WTC11 (cell line): ENCODE measurements around the gene UGT2A1. TPM values are rescaled to one million over a fixed set of nuclear protein-coding genes. Genes with fewer than 3 reads are reported as not detected.

Source experiments
- ATAC-seq: fragments of 200-7000 bp; cut with Tn5 transposase; 2 replicates; pipeline ENCODE4 v1.10.0; 2021; ENCODE audit warnings: mild to moderate bottlenecking, moderate library complexity
- CTCF ChIA-PET: fragments of 300-600 bp; sonication (Branson Sonifier 250); formaldehyde crosslinking; loops from one replicate; lab custom pipeline; 2021; ENCODE audit warnings: antibody characterized with exemption; lab: Charles Lee
- POLR2A ChIA-PET: fragments of 350-600 bp; sonication (Branson Sonifier 250); formaldehyde crosslinking; loops from one replicate; lab custom pipeline; 2021; ENCODE audit warnings: antibody characterized with exemption; lab: Charles Lee
- DNase-seq: peaks from one replicate; pipeline ENCODE4 v3.0.0; 2021; ENCODE audit warnings: low spot score
- H3K27ac Mint-ChIP-seq: 2 replicates; pipeline ENCODE4 v1.8.0; 2021; ENCODE audit warnings: mixed read lengths
- H3K27me3 Mint-ChIP-seq: 2 replicates; pipeline ENCODE4 v1.8.0; 2021; ENCODE audit warnings: low read depth, mild to moderate bottlenecking, moderate library complexity, mixed read lengths
- H3K36me3 Mint-ChIP-seq: 2 replicates; pipeline ENCODE4 v1.8.0; 2021; ENCODE audit warnings: mixed read lengths
- H3K4me1 Mint-ChIP-seq: 2 replicates; pipeline ENCODE4 v1.8.0; 2022; ENCODE audit warnings: mixed read lengths
- H3K4me3 Mint-ChIP-seq: 2 replicates; pipeline ENCODE4 v1.8.0; 2021; ENCODE audit warnings: mild to moderate bottlenecking, moderate library complexity, mixed read lengths
- H3K9me3 Mint-ChIP-seq: 2 replicates; pipeline ENCODE4 v1.8.0; 2021; ENCODE audit warnings: mixed read lengths
- ELF4 ChIP-seq: sonication (generic); formaldehyde crosslinking; IDR thresholded peaks from 2 replicates; pipeline ENCODE4 v1.8.1; 2022; ENCODE audit warnings: low read depth, mild to moderate bottlenecking, moderate library complexity, missing genetic modification reagents
- FOXJ3 ChIP-seq: sonication (generic); formaldehyde crosslinking; IDR thresholded peaks from 2 replicates; pipeline ENCODE4 v1.9.0; 2021; ENCODE audit warnings: missing genetic modification reagents, mild to moderate bottlenecking, borderline replicate concordance
- GABPB1 ChIP-seq: sonication (generic); formaldehyde crosslinking; IDR thresholded peaks from 2 replicates; pipeline ENCODE4 v1.8.1; 2023; ENCODE audit warnings: mild to moderate bottlenecking, missing genetic modification reagents
- OVOL2 ChIP-seq: fragments of 250-450 bp; sonication (Bioruptor Pico); IDR thresholded peaks from 2 replicates; pipeline ENCODE4 v1.9.0; 2021; ENCODE audit warnings: mild to moderate bottlenecking, borderline replicate concordance
- RELA ChIP-seq: sonication (generic); formaldehyde crosslinking; IDR thresholded peaks from 2 replicates; pipeline ENCODE4 v1.8.1; 2022; ENCODE audit warnings: missing genetic modification reagents, mild to moderate bottlenecking, borderline replicate concordance
- SMAD3 ChIP-seq: sonication (generic); formaldehyde crosslinking; IDR thresholded peaks from 2 replicates; pipeline ENCODE4 v1.8.0; 2022; ENCODE audit warnings: missing genetic modification reagents, mild to moderate bottlenecking, borderline replicate concordance
- SMAD4 ChIP-seq: sonication (generic); formaldehyde crosslinking; IDR thresholded peaks from 2 replicates; pipeline ENCODE4 v1.8.0; 2022; ENCODE audit warnings: mild to moderate bottlenecking, missing genetic modification reagents
- TP53 ChIP-seq: sonication (generic); formaldehyde crosslinking; IDR thresholded peaks from 2 replicates; pipeline ENCODE4 v1.8.1; 2023; ENCODE audit warnings: mild to moderate bottlenecking, missing genetic modification reagents
- ZBTB21 ChIP-seq: sonication (generic); formaldehyde crosslinking; IDR thresholded peaks from 2 replicates; pipeline ENCODE4 v1.8.1; 2023; ENCODE audit warnings: mild to moderate bottlenecking, missing genetic modification reagents, borderline replicate concordance
- ZNF138 ChIP-seq: sonication (generic); formaldehyde crosslinking; conservative IDR thresholded peaks from 2 replicates; pipeline ENCODE4 v1.8.1; 2022; ENCODE audit warnings: mild to moderate bottlenecking, moderate library complexity, missing genetic modification reagents
- total RNA-seq: library from RNA; stranded (reverse); gene quantifications from 3 replicates; pipeline ENCODE4 v1.2.3, GENCODE V29; 2021
- TF ChIP-seq, protein P1 (sequence below): fragments of 250-450 bp; sonication (Bioruptor Pico); IDR thresholded peaks from 2 replicates; pipeline ENCODE4 v1.9.0; 2021; ENCODE audit warnings: moderate library complexity, mild to moderate bottlenecking, inconsistent platforms, borderline replicate concordance
- TF ChIP-seq, protein P2 (sequence below): sonication (generic); formaldehyde crosslinking; IDR thresholded peaks from 2 replicates; pipeline ENCODE4 v1.8.0; 2022; ENCODE audit warnings: mild to moderate bottlenecking, missing genetic modification reagents
- TF ChIP-seq, protein P3 (sequence below): sonication (generic); formaldehyde crosslinking; IDR thresholded peaks from 2 replicates; pipeline ENCODE4 v1.8.1; 2022; ENCODE audit warnings: low read depth, missing genetic modification reagents, borderline replicate concordance
- TF ChIP-seq, protein P4 (sequence below): fragments of 250-450 bp; sonication (Bioruptor Pico); IDR thresholded peaks from 2 replicates; pipeline ENCODE4 v2.1.2; 2022; ENCODE audit warnings: mild to moderate bottlenecking, moderate library complexity
- TF ChIP-seq, protein P5 (sequence below): fragments of 250-450 bp; sonication (Bioruptor Pico); IDR thresholded peaks from 2 replicates; pipeline ENCODE4 v1.9.0; 2021; ENCODE audit warnings: mild to moderate bottlenecking
- TF ChIP-seq, protein P6 (sequence below): sonication (generic); formaldehyde crosslinking; IDR thresholded peaks from 2 replicates; pipeline ENCODE4 v1.8.1; 2023; ENCODE audit warnings: mild to moderate bottlenecking, missing genetic modification reagents
- TF ChIP-seq, protein P7 (sequence below): sonication (generic); formaldehyde crosslinking; IDR thresholded peaks from 2 replicates; pipeline ENCODE4 v1.8.0; 2022; ENCODE audit warnings: mild to moderate bottlenecking, missing genetic modification reagents
- TF ChIP-seq, protein P8 (sequence below): sonication (generic); formaldehyde crosslinking; IDR thresholded peaks from 2 replicates; pipeline ENCODE4 v1.8.1; 2023; ENCODE audit warnings: mild to moderate bottlenecking, missing genetic modification reagents

The UGT2A1 gene
- total RNA-seq, 1 experiment from 2014 or later: 0.81 TPM

DNA sequence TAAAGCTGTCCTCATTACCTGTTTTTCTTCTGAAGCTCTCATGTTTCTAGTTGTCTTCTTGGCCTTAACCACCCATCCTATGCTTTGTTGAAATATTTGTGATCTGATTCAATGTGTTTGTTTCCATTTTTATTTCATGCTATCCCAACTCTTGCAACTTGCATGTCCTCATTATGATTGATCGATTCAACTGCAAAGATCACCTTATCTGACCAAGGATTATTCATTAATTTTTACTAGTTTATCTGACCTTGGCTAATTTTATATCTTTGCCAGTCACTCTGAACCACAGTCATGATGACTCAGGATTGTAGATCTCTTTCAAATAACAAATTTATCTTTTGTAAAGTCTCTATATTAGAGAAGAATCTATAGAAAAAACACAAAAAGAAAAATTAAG, 84.3 kb downstream of the UGT2A1 start (continued):
- TF ChIP-seq, protein P1, sequence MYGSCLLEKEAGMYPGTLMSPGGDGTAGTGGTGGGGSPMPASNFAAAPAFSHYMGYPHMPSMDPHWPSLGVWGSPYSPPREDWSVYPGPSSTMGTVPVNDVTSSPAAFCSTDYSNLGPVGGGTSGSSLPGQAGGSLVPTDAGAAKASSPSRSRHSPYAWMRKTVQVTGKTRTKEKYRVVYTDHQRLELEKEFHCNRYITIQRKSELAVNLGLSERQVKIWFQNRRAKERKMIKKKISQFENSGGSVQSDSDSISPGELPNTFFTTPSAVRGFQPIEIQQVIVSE (CRISPR knock-in tag): no peak
- TF ChIP-seq, protein P2, sequence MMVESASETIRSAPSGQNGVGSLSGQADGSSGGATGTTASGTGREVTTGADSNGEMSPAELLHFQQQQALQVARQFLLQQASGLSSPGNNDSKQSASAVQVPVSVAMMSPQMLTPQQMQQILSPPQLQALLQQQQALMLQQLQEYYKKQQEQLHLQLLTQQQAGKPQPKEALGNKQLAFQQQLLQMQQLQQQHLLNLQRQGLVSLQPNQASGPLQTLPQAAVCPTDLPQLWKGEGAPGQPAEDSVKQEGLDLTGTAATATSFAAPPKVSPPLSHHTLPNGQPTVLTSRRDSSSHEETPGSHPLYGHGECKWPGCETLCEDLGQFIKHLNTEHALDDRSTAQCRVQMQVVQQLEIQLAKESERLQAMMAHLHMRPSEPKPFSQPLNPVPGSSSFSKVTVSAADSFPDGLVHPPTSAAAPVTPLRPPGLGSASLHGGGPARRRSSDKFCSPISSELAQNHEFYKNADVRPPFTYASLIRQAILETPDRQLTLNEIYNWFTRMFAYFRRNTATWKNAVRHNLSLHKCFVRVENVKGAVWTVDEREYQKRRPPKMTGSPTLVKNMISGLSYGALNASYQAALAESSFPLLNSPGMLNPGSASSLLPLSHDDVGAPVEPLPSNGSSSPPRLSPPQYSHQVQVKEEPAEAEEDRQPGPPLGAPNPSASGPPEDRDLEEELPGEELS (CRISPR knock-in tag): no peak
- TF ChIP-seq ELF4 (CRISPR knock-in tag): no peak
- TF ChIP-seq GABPB1: no peak
- TF ChIP-seq, protein P3, sequence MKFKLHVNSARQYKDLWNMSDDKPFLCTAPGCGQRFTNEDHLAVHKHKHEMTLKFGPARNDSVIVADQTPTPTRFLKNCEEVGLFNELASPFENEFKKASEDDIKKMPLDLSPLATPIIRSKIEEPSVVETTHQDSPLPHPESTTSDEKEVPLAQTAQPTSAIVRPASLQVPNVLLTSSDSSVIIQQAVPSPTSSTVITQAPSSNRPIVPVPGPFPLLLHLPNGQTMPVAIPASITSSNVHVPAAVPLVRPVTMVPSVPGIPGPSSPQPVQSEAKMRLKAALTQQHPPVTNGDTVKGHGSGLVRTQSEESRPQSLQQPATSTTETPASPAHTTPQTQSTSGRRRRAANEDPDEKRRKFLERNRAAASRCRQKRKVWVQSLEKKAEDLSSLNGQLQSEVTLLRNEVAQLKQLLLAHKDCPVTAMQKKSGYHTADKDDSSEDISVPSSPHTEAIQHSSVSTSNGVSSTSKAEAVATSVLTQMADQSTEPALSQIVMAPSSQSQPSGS: no peak

DNA sequence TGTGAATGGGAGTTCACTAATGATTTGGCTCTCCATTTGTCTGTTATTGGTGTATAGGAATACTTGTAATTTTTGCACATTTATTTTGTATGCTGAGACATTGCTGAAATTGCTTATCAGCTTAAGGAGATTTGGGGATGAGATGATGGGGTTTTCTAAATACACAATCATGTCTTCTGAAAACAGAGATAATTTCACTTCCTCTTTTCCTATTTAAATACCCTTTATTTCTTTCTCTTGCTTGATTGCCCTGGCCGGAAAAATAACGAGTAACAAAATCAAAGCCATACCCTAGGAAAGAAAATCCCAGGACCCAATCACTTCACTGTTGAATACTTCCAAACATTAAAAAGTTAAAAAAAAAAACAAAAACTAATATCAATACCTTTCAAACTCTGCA, 89.6 kb downstream of the UGT2A1 start:
- ATAC-seq: no peak

DNA sequence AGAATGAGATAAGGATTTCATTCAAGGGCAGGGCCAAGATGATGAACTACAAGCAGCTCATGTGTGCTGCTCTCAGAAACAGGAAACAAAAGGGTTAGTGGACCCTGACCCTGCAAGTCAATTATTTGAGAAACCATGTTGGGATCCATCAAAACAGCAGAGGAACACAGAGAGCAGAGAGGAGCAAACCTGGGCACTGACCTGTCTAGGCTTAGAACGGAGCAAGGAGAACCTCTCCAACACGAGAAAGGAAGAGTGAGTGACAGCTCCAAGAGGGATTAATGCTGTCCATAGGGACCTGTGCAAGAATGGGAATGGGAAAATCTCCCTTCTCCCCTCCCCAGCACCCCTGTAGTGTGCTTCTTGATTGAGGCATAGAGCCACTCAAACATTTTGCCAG, 103.4 kb downstream of the UGT2A1 start:
- POLR2A ChIA-PET: no interaction called here

More for the DNA sequence above, 89.6 kb downstream of the UGT2A1 start:
- no peak for DNase-seq
- no peaks in the 10 kb centered on the region for H3K27me3 Mint-ChIP-seq
- CTCF ChIA-PET: no interaction called here
- H3K27ac Mint-ChIP-seq: no peak overlapping the region
- H3K9me3 Mint-ChIP-seq: peaks cover 11% of the 10 kb centered on the region
- POLR2A ChIA-PET: no interaction called here
- H3K4me3 Mint-ChIP-seq: no peak overlapping the region
- H3K36me3 Mint-ChIP-seq: peaks cover 5% of the 10 kb centered on the region
- H3K4me1 Mint-ChIP-seq: peaks cover 4% of the 10 kb centered on the region; the same call in 1 of the 2 replicates
- no peak for TF ChIP-seq ZNF138 (CRISPR knock-in tag)
- TF ChIP-seq, protein P4, sequence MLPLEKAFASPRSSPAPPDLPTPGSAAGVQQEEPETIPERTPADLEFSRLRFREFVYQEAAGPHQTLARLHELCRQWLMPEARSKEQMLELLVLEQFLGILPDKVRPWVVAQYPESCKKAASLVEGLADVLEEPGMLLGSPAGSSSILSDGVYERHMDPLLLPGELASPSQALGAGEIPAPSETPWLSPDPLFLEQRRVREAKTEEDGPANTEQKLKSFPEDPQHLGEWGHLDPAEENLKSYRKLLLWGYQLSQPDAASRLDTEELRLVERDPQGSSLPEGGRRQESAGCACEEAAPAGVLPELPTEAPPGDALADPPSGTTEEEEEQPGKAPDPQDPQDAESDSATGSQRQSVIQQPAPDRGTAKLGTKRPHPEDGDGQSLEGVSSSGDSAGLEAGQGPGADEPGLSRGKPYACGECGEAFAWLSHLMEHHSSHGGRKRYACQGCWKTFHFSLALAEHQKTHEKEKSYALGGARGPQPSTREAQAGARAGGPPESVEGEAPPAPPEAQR: no peak

More for the DNA sequence above, 103.4 kb downstream of the UGT2A1 start:
- TF ChIP-seq OVOL2 (CRISPR knock-in tag): no peak
- TF ChIP-seq, protein P5, sequence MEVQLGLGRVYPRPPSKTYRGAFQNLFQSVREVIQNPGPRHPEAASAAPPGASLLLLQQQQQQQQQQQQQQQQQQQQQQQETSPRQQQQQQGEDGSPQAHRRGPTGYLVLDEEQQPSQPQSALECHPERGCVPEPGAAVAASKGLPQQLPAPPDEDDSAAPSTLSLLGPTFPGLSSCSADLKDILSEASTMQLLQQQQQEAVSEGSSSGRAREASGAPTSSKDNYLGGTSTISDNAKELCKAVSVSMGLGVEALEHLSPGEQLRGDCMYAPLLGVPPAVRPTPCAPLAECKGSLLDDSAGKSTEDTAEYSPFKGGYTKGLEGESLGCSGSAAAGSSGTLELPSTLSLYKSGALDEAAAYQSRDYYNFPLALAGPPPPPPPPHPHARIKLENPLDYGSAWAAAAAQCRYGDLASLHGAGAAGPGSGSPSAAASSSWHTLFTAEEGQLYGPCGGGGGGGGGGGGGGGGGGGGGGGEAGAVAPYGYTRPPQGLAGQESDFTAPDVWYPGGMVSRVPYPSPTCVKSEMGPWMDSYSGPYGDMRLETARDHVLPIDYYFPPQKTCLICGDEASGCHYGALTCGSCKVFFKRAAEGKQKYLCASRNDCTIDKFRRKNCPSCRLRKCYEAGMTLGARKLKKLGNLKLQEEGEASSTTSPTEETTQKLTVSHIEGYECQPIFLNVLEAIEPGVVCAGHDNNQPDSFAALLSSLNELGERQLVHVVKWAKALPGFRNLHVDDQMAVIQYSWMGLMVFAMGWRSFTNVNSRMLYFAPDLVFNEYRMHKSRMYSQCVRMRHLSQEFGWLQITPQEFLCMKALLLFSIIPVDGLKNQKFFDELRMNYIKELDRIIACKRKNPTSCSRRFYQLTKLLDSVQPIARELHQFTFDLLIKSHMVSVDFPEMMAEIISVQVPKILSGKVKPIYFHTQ (CRISPR knock-in tag): no peak
- TF ChIP-seq ZBTB21: no peak
- TF ChIP-seq RELA (CRISPR knock-in tag): no peak
- no peak for TF ChIP-seq TP53
- TF ChIP-seq, protein P6, sequence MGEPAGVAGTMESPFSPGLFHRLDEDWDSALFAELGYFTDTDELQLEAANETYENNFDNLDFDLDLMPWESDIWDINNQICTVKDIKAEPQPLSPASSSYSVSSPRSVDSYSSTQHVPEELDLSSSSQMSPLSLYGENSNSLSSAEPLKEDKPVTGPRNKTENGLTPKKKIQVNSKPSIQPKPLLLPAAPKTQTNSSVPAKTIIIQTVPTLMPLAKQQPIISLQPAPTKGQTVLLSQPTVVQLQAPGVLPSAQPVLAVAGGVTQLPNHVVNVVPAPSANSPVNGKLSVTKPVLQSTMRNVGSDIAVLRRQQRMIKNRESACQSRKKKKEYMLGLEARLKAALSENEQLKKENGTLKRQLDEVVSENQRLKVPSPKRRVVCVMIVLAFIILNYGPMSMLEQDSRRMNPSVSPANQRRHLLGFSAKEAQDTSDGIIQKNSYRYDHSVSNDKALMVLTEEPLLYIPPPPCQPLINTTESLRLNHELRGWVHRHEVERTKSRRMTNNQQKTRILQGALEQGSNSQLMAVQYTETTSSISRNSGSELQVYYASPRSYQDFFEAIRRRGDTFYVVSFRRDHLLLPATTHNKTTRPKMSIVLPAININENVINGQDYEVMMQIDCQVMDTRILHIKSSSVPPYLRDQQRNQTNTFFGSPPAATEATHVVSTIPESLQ (CRISPR knock-in tag): no peak
- TF ChIP-seq, protein P7, sequence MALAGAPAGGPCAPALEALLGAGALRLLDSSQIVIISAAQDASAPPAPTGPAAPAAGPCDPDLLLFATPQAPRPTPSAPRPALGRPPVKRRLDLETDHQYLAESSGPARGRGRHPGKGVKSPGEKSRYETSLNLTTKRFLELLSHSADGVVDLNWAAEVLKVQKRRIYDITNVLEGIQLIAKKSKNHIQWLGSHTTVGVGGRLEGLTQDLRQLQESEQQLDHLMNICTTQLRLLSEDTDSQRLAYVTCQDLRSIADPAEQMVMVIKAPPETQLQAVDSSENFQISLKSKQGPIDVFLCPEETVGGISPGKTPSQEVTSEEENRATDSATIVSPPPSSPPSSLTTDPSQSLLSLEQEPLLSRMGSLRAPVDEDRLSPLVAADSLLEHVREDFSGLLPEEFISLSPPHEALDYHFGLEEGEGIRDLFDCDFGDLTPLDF (CRISPR knock-in tag): no peak
- TF ChIP-seq FOXJ3 (CRISPR knock-in tag): no peak
- TF ChIP-seq SMAD4: no peak
- TF ChIP-seq SMAD3 (CRISPR knock-in tag): no peak
- TF ChIP-seq, protein P8, sequence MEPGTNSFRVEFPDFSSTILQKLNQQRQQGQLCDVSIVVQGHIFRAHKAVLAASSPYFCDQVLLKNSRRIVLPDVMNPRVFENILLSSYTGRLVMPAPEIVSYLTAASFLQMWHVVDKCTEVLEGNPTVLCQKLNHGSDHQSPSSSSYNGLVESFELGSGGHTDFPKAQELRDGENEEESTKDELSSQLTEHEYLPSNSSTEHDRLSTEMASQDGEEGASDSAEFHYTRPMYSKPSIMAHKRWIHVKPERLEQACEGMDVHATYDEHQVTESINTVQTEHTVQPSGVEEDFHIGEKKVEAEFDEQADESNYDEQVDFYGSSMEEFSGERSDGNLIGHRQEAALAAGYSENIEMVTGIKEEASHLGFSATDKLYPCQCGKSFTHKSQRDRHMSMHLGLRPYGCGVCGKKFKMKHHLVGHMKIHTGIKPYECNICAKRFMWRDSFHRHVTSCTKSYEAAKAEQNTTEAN (CRISPR knock-in tag): no peak
- TF ChIP-seq GABPB1: no peak
- CTCF ChIA-PET: no interaction called here
- Mint-ChIP-seq H3K4me3 (no peak overlapping the region), H3K36me3 (no peaks in the 10 kb centered on the region), H3K9me3 (peaks cover 4% of the 10 kb centered on the region; the same call in 1 of the 2 replicates), H3K27ac (no peak overlapping the region), H3K4me1 (no peaks in the 10 kb centered on the region), H3K27me3 (no peaks in the 10 kb centered on the region)
- DNase-seq (no peak), ATAC-seq (no peak)
